GM19240 (cell line): ENCODE data around the gene AGO4.

ENCODE experiments used
- DNase-seq: peaks from one replicate; pipeline ENCODE4 v3.0.0; 2011; ENCODE audit warnings: low spot score; ENCODE audit not compliant: insufficient read length

Gene AGO4

GRCh38 chr1:35894183-35894582 is 86.4 kb downstream of the AGO4 start:
- no peak for DNase-seq

GRCh38 chr1:35894656-35895055 is 86.8 kb downstream of the AGO4 start:
- DNase-seq, result no peak

GRCh38 chr1:35899941-35900340 is 92.1 kb downstream of the AGO4 start:
- no peak for DNase-seq

GRCh38 chr1:35901235-35901634 is 93.4 kb downstream of the AGO4 start:
- DNase-seq, result no peak

- DNase-seq, result no peak
Observed at GRCh38 chr1:35902671-35903070, 94.9 kb downstream of the AGO4 start.
